Activated CD8-positive, alpha-beta T cell treated with anti-CD3 and anti-CD28 coated beads for 36 hours (primary cell): ENCODE results near the gene HSD17B8. TPM values are rescaled to one million over a fixed set of nuclear protein-coding genes. Genes with fewer than 3 reads are reported as not detected.

ENCODE experiments used
- ATAC-seq: fragments of 200-7000 bp; cut with Tn5 transposase; one replicate; pipeline ENCODE4 v1.10.0; 2021; ENCODE audit warnings: mild to moderate bottlenecking, moderate library complexity
- CTCF ChIA-PET: fragments of 350-600 bp; sonication (Branson Sonifier 250); formaldehyde crosslinking; loops from one replicate; lab custom pipeline; 2021; ENCODE audit warnings: antibody characterized with exemption; lab: Charles Lee
- POLR2A ChIA-PET: fragments of 350-600 bp; sonication (Branson Sonifier 250); formaldehyde crosslinking; loops from one replicate; lab custom pipeline; 2021; ENCODE audit warnings: antibody characterized with exemption; lab: Charles Lee
- DNase-seq: peaks from one replicate; pipeline ENCODE4 v3.0.0-alpha.2; 2020
- H3K27ac Mint-ChIP-seq: one replicate; pipeline ENCODE4 v1.8.0; 2021; ENCODE audit warnings: mild to moderate bottlenecking, mixed read lengths
- H3K27me3 Mint-ChIP-seq: one replicate; pipeline ENCODE4 v1.8.0; 2021; ENCODE audit warnings: mixed read lengths
- H3K36me3 Mint-ChIP-seq: one replicate; pipeline ENCODE4 v1.8.0; 2021; ENCODE audit warnings: low read depth, mixed read lengths
- H3K4me1 Mint-ChIP-seq: one replicate; pipeline ENCODE4 v1.8.0; 2021; ENCODE audit warnings: low read depth, mixed read lengths
- H3K4me3 Mint-ChIP-seq: one replicate; pipeline ENCODE4 v1.8.0; 2021; ENCODE audit warnings: mild to moderate bottlenecking, moderate library complexity, mixed read lengths
- H3K9me3 Mint-ChIP-seq: one replicate; pipeline ENCODE4 v1.8.0; 2021; ENCODE audit warnings: mixed read lengths
- CTCF ChIP-seq: fragments of 200-600 bp; IDR thresholded peaks from one replicate; pipeline ENCODE4 v1.8.0; 2022; ENCODE audit warnings: antibody characterized with exemption, mild to moderate bottlenecking
- intact Hi-C: fragments of 100-400 bp; cut with micrococcal nuclease; formaldehyde crosslinking; loops from one replicate; pipeline ENCODE4 v1.10.0; 2022
- total RNA-seq, 2 experiments: library from RNA; stranded (reverse); gene quantifications; one replicate each; pipeline ENCODE4 v1.2.3, GENCODE V29; 2021

The HSD17B8 gene
- total RNA-seq, 2 experiments from 2014 or later: 40.6 to 42.0 TPM

DNA sequence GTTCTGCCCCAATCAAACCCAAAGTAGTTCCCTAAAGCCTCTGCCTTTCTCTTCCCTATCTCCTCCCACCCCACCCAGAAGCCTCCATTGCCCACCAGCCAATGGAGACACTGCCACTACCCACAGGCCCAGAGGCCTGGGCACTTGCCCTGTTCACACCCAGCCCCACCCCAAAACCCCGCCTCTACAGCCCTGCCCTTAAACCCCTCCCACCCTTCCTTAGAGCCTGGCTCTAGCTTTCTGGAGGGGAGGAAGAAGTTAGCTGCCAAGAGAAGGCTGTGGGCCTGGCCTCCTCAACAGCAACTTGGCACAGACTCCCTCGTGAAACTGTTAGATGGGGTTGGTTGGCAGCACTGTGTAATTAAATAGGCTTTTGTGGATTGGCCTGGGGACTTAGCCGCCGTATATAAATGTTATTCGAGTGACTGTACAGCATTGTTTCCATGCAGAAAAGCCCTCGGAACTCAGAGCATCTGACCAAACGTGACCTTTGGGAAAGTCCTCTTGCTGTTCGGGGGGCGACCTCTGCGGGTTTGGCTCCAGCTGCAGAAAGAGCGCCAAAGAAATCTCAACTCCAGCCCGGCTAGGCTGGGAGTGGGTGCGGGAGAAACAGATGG is 43.6 kb upstream of the HSD17B8 start:
- Mint-ChIP-seq H3K27me3 (peaks cover 3% of the 10 kb centered on the region), H3K4me1 (peaks cover 12% of the 10 kb centered on the region), H3K36me3 (no peaks in the 10 kb centered on the region), H3K27ac (no peak overlapping the region), H3K9me3 (no peaks in the 10 kb centered on the region), H3K4me3 (peak overlapping the region; percentile 72)
- ATAC-seq (no peak), DNase-seq (peak; percentile 26)
- TF ChIP-seq CTCF: no peak
- intact Hi-C loops: loop anchor here (5.0 to 10.0 kb wide), 2 partner anchors 36 to 84 kb away; no protein-coding TSS in a partner anchor
- ChIA-PET POLR2A (interaction anchor here (1.4 to 2.4 kb wide), 2 partner anchors 87 to 88 kb away, joined by 4 to 7 read pairs; no protein-coding TSS in a partner anchor), CTCF (interaction anchor here (0.6 to 4.5 kb wide), 21 partner anchors 10 to 176 kb away, joined by 3 to 65 read pairs (median 4); no protein-coding TSS in a partner anchor)

DNA sequence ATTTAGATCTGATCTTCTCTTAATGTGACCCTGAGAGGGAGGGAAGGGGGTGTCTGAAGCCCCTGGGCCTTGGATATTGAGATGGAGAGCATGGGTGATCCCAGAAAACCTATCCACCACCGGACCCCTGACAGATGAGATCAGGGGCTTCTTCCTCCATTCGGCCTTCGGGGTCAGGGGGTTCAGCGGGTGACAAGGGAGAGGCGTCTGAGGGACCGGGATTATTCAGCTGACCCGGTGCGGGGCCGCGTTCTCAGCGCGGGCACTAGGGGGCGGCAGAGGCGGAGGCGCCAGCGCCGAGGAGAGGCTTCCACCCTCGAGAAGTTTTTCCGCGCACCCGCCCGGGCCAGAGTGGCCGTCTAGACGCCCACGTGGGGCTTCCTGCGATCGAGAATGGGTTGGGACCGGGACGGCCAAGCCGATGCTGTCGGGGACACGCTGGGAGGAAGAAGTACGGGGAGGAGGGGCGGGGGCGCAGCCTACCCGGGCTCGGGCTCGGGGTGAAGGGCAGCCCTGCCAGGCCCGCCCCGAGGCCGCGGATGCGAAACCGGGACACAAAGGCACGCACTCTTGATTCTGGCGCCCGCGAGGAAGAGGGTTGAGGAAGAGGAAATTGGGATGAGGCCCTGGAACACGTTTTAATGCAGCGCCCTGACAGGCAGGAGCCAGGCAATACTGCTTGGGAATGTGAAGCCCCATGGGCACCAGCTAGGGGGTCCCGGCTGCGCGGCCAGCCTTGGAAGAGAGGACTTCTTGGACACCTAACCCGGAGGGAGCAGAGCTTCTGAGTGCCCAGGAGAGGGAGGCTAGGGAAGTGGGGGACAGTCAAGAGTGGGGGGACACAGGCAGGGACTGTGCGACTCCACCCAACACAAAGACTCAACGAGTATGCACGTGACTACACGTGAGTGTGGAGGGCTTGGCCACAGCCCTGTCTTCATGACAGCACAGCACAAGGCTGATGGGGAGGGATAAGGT is 42.8 kb upstream of the HSD17B8 start:
- Mint-ChIP-seq H3K27me3 (peaks cover 2% of the 10 kb centered on the region), H3K4me3 (peak overlapping the region; percentile 72), H3K36me3 (no peaks in the 10 kb centered on the region), H3K27ac (peak overlapping the region; percentile 78), H3K9me3 (no peaks in the 10 kb centered on the region), H3K4me1 (peaks cover 12% of the 10 kb centered on the region)
- intact Hi-C loops: loop anchor here (5.0 to 10.0 kb wide), 2 partner anchors 36 to 83 kb away; no protein-coding TSS in a partner anchor
- ChIA-PET POLR2A (interaction anchor here (0.8 to 1.4 kb wide), 3 partner anchors 38 to 114 kb away, joined by 3 to 4 read pairs (median 3); partner anchors contain the start of genes RXRB and SLC39A7), CTCF (interaction anchor here (0.6 to 4.5 kb wide), 24 partner anchors 9 to 177 kb away, joined by 3 to 65 read pairs (median 4); no protein-coding TSS in a partner anchor)
- TF ChIP-seq CTCF: peak; percentile 96
- DNase-seq: peak; percentile 83
- ATAC-seq: peak; percentile 97

- no peak for TF ChIP-seq CTCF
- POLR2A ChIA-PET: interaction anchor here (0.9 kb wide), 1 partner anchor 49 kb away, joined by 3 read pairs; no protein-coding TSS in a partner anchor
- DNase-seq (no peak), ATAC-seq (no peak)
- Mint-ChIP-seq H3K9me3 (no peaks in the 10 kb centered on the region), H3K27ac (no peak overlapping the region), H3K27me3 (peaks cover 1% of the 10 kb centered on the region), H3K4me1 (peaks cover 12% of the 10 kb centered on the region), H3K36me3 (no peaks in the 10 kb centered on the region), H3K4me3 (no peak overlapping the region)
- intact Hi-C loops: loop anchor here (5.0 to 10.0 kb wide), 2 partner anchors 34 to 81 kb away; no protein-coding TSS in a partner anchor
- CTCF ChIA-PET: interaction anchor here (1.0 to 2.6 kb wide), 4 partner anchors 10 to 85 kb away, joined by 5 to 24 read pairs (median 6); no protein-coding TSS in a partner anchor
Observed at GRCh38 chr6:33163540-33163939, 40.9 kb upstream of the HSD17B8 start.

- ChIA-PET CTCF (interaction anchor here (1.0 to 1.6 kb wide), 3 partner anchors 11 to 84 kb away, joined by 5 to 6 read pairs (median 5); no protein-coding TSS in a partner anchor), POLR2A (interaction anchor here (0.7 to 1.2 kb wide), 3 partner anchors 48 to 114 kb away, joined by 3 to 5 read pairs (median 3); no protein-coding TSS in a partner anchor)
- Mint-ChIP-seq H3K36me3 (no peaks in the 10 kb centered on the region), H3K27ac (no peak overlapping the region), H3K27me3 (peaks cover 1% of the 10 kb centered on the region), H3K4me3 (no peak overlapping the region), H3K4me1 (peaks cover 12% of the 10 kb centered on the region), H3K9me3 (no peaks in the 10 kb centered on the region)
- DNase-seq: no peak
- intact Hi-C loops: loop anchor here (5.0 to 10.0 kb wide), 2 partner anchors 33 to 81 kb away; no protein-coding TSS in a partner anchor
- TF ChIP-seq CTCF: no peak
- ATAC-seq: no peak
Observed at GRCh38 chr6:33164176-33164575, 40.3 kb upstream of the HSD17B8 start.
